ENCODE data around the gene INHA.

GRCh38 chr2:219556413-219556812 lies 15.7 kb upstream of the INHA start:
- TF ChIP-seq POLR2A (IDR thresholded peaks at IDR 0.05): no peak
- TF ChIP-seq, protein P1, sequence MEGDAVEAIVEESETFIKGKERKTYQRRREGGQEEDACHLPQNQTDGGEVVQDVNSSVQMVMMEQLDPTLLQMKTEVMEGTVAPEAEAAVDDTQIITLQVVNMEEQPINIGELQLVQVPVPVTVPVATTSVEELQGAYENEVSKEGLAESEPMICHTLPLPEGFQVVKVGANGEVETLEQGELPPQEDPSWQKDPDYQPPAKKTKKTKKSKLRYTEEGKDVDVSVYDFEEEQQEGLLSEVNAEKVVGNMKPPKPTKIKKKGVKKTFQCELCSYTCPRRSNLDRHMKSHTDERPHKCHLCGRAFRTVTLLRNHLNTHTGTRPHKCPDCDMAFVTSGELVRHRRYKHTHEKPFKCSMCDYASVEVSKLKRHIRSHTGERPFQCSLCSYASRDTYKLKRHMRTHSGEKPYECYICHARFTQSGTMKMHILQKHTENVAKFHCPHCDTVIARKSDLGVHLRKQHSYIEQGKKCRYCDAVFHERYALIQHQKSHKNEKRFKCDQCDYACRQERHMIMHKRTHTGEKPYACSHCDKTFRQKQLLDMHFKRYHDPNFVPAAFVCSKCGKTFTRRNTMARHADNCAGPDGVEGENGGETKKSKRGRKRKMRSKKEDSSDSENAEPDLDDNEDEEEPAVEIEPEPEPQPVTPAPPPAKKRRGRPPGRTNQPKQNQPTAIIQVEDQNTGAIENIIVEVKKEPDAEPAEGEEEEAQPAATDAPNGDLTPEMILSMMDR (IDR thresholded peaks at IDR 0.05): no peak

Data from lower leg skin (tissue), 3 donors.